GM12878 (cell line): ENCODE results near the gene STAC2.

Source experiments
- BMI1 ChIP-seq: fragments of 450-650 bp; IDR thresholded peaks from 2 replicates; pipeline ENCODE4 v1.6.1; 2016; ENCODE audit warnings: mild to moderate bottlenecking, moderate library complexity, borderline replicate concordance
- CBFB ChIP-seq: IDR thresholded peaks from 2 replicates; pipeline ENCODE4 v1.6.1; 2016; ENCODE audit warnings: antibody characterized with exemption, low read depth
- CHD1 ChIP-seq: IDR thresholded peaks from 2 replicates; pipeline ENCODE4 v1.6.1; 2012; ENCODE audit warnings: low read depth, low read length, improper control_type of control experiment
- CREM ChIP-seq: IDR thresholded peaks from 2 replicates; pipeline ENCODE4 v1.6.1; 2014; ENCODE audit warnings: antibody characterized with exemption, low read depth
- EZH2 ChIP-seq: IDR thresholded peaks from 2 replicates; pipeline ENCODE4 v1.6.1; 2012; ENCODE audit warnings: low read depth, mild to moderate bottlenecking, control low read depth, inconsistent platforms, low read length, borderline replicate concordance; ENCODE audit not compliant: control insufficient read depth
- KLF5 ChIP-seq: fragments of 450-650 bp; IDR thresholded peaks from 2 replicates; pipeline ENCODE4 v1.6.1; 2014; ENCODE audit warnings: mild to moderate bottlenecking; ENCODE audit not compliant: partially characterized antibody
- MYC ChIP-seq: IDR thresholded peaks from 2 replicates; pipeline ENCODE4 v1.6.1; 2011; ENCODE audit warnings: mild to moderate bottlenecking, low read length, moderate library complexity, inconsistent platforms; ENCODE audit not compliant: insufficient read depth, insufficient replicate concordance, insufficient read length, severe bottlenecking
- NBN ChIP-seq: fragments of 450-650 bp; IDR thresholded peaks from 2 replicates; pipeline ENCODE4 v1.6.1; 2016
- NFIC ChIP-seq: IDR thresholded peaks from 2 replicates; pipeline ENCODE4 v1.6.1; 2012; ENCODE audit warnings: low read depth, mild to moderate bottlenecking, inconsistent platforms, low read length, moderate library complexity
- PAX8 ChIP-seq: fragments of 450-650 bp; IDR thresholded peaks from 2 replicates; pipeline ENCODE4 v1.6.1; 2017; ENCODE audit warnings: mild to moderate bottlenecking, moderate library complexity
- SIN3A ChIP-seq: IDR thresholded peaks from 2 replicates; pipeline ENCODE4 v1.6.1; 2012; ENCODE audit warnings: low read depth, low read length, improper control_type of control experiment
- TF ChIP-seq, protein P1 (sequence below), 3 experiments: IDR thresholded peaks in 2 of 3; conservative IDR thresholded peaks in 1 of 3; 2 replicates each; pipeline ENCODE4 v1.5.1; 2011; ENCODE audit warnings: low read depth in 3 of 3, low read length in 3 of 3, mild to moderate bottlenecking in 3 of 3, control low read depth in 2 of 3, moderate library complexity in 2 of 3, inconsistent platforms in 1 of 3, mixed read lengths in 1 of 3; ENCODE audit not compliant: control insufficient read depth in 2 of 3, insufficient read depth in 1 of 3; ENCODE audit errors: extremely low read depth in 1 of 3
- TF ChIP-seq, protein P2 (sequence below): IDR thresholded peaks from 2 replicates; pipeline ENCODE4 v1.6.1; 2011; ENCODE audit warnings: low read depth, low read length, improper control_type of control experiment, borderline replicate concordance
- TF ChIP-seq, protein P3 (sequence below): IDR thresholded peaks from 2 replicates; pipeline ENCODE4 v1.6.1; 2012; ENCODE audit warnings: mild to moderate bottlenecking, low read depth, low read length

DNA sequence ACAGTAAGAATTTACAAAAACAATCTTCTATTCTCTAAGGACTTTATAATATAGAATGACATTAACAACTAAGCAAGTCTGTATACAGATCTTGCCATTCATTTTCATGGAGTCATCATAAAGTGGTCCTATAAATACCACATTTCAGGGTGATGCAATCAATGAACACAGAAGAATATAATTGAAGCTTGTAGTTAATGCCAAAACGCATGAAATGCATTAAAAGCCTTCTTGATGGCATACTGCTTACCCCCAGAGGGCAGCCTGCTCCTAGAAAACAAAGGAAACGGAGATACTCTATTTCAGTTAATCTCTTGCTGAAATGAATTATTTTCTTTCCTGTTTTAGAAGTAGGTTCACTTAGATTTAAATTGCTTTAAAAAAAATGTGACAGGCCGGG, 45.2 kb upstream of the STAC2 start:
- no peak for TF ChIP-seq PAX8
- TF ChIP-seq, protein P1, sequence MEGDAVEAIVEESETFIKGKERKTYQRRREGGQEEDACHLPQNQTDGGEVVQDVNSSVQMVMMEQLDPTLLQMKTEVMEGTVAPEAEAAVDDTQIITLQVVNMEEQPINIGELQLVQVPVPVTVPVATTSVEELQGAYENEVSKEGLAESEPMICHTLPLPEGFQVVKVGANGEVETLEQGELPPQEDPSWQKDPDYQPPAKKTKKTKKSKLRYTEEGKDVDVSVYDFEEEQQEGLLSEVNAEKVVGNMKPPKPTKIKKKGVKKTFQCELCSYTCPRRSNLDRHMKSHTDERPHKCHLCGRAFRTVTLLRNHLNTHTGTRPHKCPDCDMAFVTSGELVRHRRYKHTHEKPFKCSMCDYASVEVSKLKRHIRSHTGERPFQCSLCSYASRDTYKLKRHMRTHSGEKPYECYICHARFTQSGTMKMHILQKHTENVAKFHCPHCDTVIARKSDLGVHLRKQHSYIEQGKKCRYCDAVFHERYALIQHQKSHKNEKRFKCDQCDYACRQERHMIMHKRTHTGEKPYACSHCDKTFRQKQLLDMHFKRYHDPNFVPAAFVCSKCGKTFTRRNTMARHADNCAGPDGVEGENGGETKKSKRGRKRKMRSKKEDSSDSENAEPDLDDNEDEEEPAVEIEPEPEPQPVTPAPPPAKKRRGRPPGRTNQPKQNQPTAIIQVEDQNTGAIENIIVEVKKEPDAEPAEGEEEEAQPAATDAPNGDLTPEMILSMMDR (IDR thresholded peaks at IDR 0.05 in 2 of 3, conservative IDR thresholded peaks at IDR 0.05 in 1 of 3; ENCODE audit: control insufficient read depth in 2 of 3, extremely low read depth in 1 of 3, insufficient read depth in 1 of 3, low read depth in 3 of 3, low read length in 3 of 3) = peak in 2 of 3 experiments; percentile 24 to 35; a peak in 3 of 6 replicates
- TF ChIP-seq, protein P2, sequence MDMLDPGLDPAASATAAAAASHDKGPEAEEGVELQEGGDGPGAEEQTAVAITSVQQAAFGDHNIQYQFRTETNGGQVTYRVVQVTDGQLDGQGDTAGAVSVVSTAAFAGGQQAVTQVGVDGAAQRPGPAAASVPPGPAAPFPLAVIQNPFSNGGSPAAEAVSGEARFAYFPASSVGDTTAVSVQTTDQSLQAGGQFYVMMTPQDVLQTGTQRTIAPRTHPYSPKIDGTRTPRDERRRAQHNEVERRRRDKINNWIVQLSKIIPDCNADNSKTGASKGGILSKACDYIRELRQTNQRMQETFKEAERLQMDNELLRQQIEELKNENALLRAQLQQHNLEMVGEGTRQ = no peak
- TF ChIP-seq CBFB = no peak
- TF ChIP-seq SIN3A = no peak
- TF ChIP-seq NBN = no peak
- TF ChIP-seq NFIC = no peak
- TF ChIP-seq, protein P3, sequence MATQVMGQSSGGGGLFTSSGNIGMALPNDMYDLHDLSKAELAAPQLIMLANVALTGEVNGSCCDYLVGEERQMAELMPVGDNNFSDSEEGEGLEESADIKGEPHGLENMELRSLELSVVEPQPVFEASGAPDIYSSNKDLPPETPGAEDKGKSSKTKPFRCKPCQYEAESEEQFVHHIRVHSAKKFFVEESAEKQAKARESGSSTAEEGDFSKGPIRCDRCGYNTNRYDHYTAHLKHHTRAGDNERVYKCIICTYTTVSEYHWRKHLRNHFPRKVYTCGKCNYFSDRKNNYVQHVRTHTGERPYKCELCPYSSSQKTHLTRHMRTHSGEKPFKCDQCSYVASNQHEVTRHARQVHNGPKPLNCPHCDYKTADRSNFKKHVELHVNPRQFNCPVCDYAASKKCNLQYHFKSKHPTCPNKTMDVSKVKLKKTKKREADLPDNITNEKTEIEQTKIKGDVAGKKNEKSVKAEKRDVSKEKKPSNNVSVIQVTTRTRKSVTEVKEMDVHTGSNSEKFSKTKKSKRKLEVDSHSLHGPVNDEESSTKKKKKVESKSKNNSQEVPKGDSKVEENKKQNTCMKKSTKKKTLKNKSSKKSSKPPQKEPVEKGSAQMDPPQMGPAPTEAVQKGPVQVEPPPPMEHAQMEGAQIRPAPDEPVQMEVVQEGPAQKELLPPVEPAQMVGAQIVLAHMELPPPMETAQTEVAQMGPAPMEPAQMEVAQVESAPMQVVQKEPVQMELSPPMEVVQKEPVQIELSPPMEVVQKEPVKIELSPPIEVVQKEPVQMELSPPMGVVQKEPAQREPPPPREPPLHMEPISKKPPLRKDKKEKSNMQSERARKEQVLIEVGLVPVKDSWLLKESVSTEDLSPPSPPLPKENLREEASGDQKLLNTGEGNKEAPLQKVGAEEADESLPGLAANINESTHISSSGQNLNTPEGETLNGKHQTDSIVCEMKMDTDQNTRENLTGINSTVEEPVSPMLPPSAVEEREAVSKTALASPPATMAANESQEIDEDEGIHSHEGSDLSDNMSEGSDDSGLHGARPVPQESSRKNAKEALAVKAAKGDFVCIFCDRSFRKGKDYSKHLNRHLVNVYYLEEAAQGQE = no peak
- TF ChIP-seq KLF5 = no peak
- TF ChIP-seq CHD1 = no peak
- TF ChIP-seq CREM = no peak
- TF ChIP-seq BMI1 = no peak
- no peak for TF ChIP-seq MYC
- TF ChIP-seq EZH2 = no peak
